Activated naive CD4-positive, alpha-beta T cell treated with anti-CD3 and anti-CD28 coated beads, Interleukin-2, amount 50 U/mL, for 24 hours (primary cell): Measurements from ENCODE around the gene ATP5MG.

Experiments
- H3K27ac Mint-ChIP-seq: one replicate; pipeline ENCODE4 v1.8.0; 2021; ENCODE audit warnings: mild to moderate bottlenecking, mixed read lengths
- H3K27me3 Mint-ChIP-seq: one replicate; pipeline ENCODE4 v1.8.0; 2021; ENCODE audit warnings: mixed read lengths
- H3K36me3 Mint-ChIP-seq: one replicate; pipeline ENCODE4 v1.8.0; 2021; ENCODE audit warnings: mixed read lengths
- H3K4me1 Mint-ChIP-seq: one replicate; pipeline ENCODE4 v1.8.0; 2021; ENCODE audit warnings: mixed read lengths
- H3K4me3 Mint-ChIP-seq: one replicate; pipeline ENCODE4 v1.8.0; 2021; ENCODE audit warnings: mild to moderate bottlenecking, mixed read lengths
- H3K9me3 Mint-ChIP-seq: one replicate; pipeline ENCODE4 v1.8.0; 2021; ENCODE audit warnings: mixed read lengths

Gene ATP5MG, protein sequence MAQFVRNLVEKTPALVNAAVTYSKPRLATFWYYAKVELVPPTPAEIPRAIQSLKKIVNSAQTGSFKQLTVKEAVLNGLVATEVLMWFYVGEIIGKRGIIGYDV

GRCh38 chr11:118401151-118401879 lies at the start of gene ATP5MG:
ATP5MG (plus strand) TSS chr11:118401606; CDS start chr11:118401666, 60 bp downstream.
- Mint-ChIP-seq H3K9me3 (no peaks in the 10 kb centered on the region), H3K4me1 (peaks cover 69% of the 10 kb centered on the region), H3K4me3 (peak within 1 kb of the TSS; percentile 97), H3K27ac (peak within 1 kb of the TSS; percentile 100), H3K36me3 (peaks cover 18% of the 10 kb centered on the region), H3K27me3 (no peaks in the 10 kb centered on the region)

DNA sequence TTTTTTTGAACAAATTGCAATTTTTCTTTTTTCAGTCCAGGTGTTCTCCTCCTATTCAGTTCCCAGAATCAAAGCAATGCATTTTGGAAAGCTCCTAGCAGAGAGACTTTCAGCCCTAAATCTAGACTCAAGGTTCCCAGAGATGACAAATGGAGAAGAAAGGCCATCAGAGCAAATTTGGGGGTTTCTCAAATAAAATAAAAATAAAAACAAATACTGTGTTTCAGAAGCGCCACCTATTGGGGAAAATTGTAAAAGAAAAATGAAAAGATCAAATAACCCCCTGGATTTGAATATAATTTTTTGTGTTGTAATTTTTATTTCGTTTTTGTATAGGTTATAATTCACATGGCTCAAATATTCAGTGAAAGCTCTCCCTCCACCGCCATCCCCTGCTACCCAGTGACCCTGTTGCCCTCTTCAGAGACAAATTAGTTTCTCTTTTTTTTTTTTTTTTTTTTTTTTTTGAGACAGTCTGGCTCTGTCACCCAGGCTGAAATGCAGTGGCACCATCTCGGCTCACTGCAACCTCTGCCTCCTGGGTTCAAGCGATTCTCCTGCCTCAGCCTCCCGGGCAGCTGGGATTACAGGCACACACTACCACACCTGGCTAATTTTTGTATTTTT lies 48.2 kb upstream of the ATP5MG start:
- Mint-ChIP-seq H3K27me3 (no peaks in the 10 kb centered on the region), H3K9me3 (no peaks in the 10 kb centered on the region), H3K4me3 (no peak overlapping the region), H3K27ac (peak overlapping the region; percentile 76), H3K36me3 (peaks cover 7% of the 10 kb centered on the region), H3K4me1 (peaks cover 39% of the 10 kb centered on the region)

GRCh38 chr11:118358071-118358470 lies 43.3 kb upstream of the ATP5MG start:
- Mint-ChIP-seq H3K9me3 (no peaks in the 10 kb centered on the region), H3K27ac (peak overlapping the region; percentile 89), H3K36me3 (peaks cover 4% of the 10 kb centered on the region), H3K27me3 (no peaks in the 10 kb centered on the region), H3K4me3 (no peak overlapping the region), H3K4me1 (peaks cover 52% of the 10 kb centered on the region)

- H3K4me3 Mint-ChIP-seq = peak within 1 kb of the TSS; percentile 100
- peaks cover 6% of the 10 kb centered on the region for H3K36me3 Mint-ChIP-seq
- H3K27me3 Mint-ChIP-seq = no peaks in the 10 kb centered on the region
- H3K4me1 Mint-ChIP-seq = peaks cover 51% of the 10 kb centered on the region
- peak within 1 kb of the TSS; percentile 97 for H3K27ac Mint-ChIP-seq
- no peaks in the 10 kb centered on the region for H3K9me3 Mint-ChIP-seq
These were observed 42.0 kb upstream of the ATP5MG start, which contains the start of gene UBE4A for GRCh38 chr11:118359295-118359958. UBE4A (plus strand) TSS chr11:118359600; CDS start chr11:118365081, 5,481 bp downstream.

DNA sequence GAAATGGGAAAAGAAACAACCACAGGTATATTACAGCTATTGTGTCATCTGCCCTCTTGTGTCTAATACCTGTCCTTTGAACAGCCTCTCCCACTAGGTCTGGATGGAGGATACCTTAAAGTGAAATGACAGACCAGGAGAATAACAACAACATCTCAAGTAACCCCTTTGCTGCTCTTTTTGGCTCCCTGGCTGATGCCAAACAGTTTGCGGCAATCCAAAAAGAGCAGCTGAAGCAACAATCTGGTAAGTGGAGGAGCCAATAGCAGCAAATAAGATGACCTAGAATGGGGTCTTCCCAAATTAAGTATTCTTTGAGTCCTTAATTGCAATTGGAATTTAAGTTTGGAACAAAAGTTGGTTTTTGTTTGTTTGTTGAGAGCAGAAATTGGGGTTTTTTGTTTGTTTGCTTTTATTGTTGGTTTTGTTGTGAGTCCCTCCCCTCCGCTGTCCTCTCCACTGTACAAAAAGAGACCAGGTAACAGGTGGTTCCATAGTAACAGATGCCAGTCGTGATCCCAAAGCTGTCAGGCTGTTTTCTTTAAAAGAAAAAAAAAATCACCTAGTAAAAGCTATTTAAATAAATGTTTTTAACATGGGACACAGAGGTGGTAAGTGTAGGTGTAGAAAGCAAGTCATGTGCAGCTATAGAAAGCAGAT lies 36.3 kb upstream of the ATP5MG start:
- Mint-ChIP-seq H3K4me1 (peaks cover 47% of the 10 kb centered on the region), H3K4me3 (no peak overlapping the region), H3K27ac (peak overlapping the region; percentile 17), H3K27me3 (no peaks in the 10 kb centered on the region), H3K36me3 (peaks cover 13% of the 10 kb centered on the region), H3K9me3 (no peaks in the 10 kb centered on the region)

DNA sequence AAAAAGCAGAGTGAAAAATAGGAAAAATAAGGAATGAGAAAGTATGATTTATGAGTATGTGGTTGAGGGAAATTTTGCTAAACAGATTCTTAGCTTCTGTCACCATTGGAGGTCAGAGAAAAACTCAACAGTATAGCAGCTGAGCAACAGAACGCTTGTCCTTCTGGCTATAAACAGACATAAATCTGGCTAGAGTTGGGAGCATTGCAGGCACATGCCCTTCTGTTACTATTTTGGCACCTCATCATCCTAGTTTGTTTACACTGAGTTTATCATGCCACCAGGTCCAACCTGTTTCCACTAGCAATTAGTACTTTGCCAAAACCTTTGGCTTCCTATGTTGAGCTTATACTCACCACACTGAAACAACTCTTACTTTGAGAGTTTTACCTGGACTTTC lies 35.1 kb upstream of the ATP5MG start:
- Mint-ChIP-seq H3K27ac (no peak overlapping the region), H3K4me1 (peaks cover 38% of the 10 kb centered on the region), H3K36me3 (peaks cover 15% of the 10 kb centered on the region), H3K4me3 (no peak overlapping the region), H3K27me3 (no peaks in the 10 kb centered on the region), H3K9me3 (no peaks in the 10 kb centered on the region)

- Mint-ChIP-seq H3K36me3 (peaks cover 23% of the 10 kb centered on the region), H3K4me3 (no peak overlapping the region), H3K4me1 (peaks cover 7% of the 10 kb centered on the region), H3K27me3 (no peaks in the 10 kb centered on the region), H3K27ac (no peak overlapping the region), H3K9me3 (no peaks in the 10 kb centered on the region)
These were observed 30.6 kb upstream of the ATP5MG start for GRCh38 chr11:118370774-118371173.

DNA sequence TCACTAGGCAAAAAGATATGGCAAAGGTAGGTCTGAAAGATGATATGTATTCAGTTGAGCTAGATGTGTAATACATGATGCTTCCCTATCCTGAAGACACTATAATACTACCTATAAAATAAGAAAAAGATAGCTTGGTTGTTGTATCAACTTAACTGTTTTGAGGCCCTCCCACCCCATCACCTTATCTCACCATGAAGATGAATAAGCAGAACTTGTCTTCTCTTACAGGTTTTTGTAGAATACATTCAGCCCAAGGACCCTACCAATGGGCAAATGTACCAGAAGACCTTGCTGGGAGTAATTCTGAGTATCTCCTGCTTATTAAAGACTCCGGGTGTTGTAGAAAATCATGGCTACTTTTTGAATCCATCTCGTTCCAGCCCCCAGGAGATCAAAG lies 28.1 kb upstream of the ATP5MG start:
- Mint-ChIP-seq H3K4me3 (no peak overlapping the region), H3K36me3 (peaks cover 22% of the 10 kb centered on the region), H3K4me1 (peaks cover 6% of the 10 kb centered on the region), H3K27me3 (no peaks in the 10 kb centered on the region), H3K9me3 (no peaks in the 10 kb centered on the region), H3K27ac (peak overlapping the region; percentile 51)

DNA sequence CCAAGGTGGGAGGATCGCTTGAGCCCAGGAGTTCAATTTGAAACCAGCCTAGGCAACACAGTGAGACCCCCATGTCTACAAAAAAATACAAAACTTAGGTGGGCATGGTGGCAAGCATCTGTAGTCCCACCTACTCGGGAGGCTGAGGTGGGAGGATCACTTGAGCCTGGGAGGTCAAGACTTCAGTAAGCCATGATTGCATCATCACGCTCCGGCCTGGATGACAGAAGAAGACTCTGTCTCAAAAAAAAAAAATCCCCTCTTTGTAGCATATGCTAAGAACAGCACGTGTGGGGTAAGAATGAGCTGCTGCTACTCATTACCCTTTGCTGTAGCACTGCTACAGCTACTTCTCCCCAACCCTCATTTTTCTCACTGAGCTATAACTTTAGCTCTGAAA lies 27.5 kb upstream of the ATP5MG start:
- Mint-ChIP-seq H3K4me3 (no peak overlapping the region), H3K27ac (no peak overlapping the region), H3K4me1 (peaks cover 6% of the 10 kb centered on the region)

GRCh38 chr11:118374729-118375128 lies 26.7 kb upstream of the ATP5MG start:
- Mint-ChIP-seq H3K4me1 (peaks cover 6% of the 10 kb centered on the region), H3K4me3 (no peak overlapping the region), H3K36me3 (peaks cover 27% of the 10 kb centered on the region), H3K9me3 (no peaks in the 10 kb centered on the region), H3K27me3 (no peaks in the 10 kb centered on the region), H3K27ac (no peak overlapping the region)

More for the DNA sequence above, 27.5 kb upstream of the ATP5MG start:
- Mint-ChIP-seq H3K27me3 (no peaks in the 10 kb centered on the region), H3K9me3 (no peaks in the 10 kb centered on the region), H3K36me3 (peaks cover 25% of the 10 kb centered on the region)

DNA sequence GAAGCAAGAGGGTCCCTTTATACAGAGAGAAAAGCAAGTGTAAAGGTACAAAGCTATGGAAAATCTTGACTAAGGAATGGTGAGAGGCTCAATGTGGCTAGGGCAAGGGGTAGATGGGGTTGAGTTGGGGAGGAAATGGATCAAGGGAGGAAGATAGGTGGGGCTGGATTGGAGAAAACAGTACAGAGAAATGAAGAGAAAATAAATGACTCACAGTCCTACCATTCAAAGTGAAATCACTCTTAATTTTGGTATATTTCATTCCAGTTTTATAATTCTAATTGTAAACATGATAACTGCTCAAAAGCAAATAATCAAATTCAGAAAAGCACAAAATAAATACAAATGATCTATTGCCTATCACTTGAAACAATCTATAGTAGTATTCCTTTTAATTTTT lies 25.4 kb upstream of the ATP5MG start:
- H3K27me3 Mint-ChIP-seq = no peaks in the 10 kb centered on the region
- peaks cover 6% of the 10 kb centered on the region for H3K4me1 Mint-ChIP-seq
- H3K36me3 Mint-ChIP-seq = peaks cover 24% of the 10 kb centered on the region
- no peak overlapping the region for H3K4me3 Mint-ChIP-seq
- H3K9me3 Mint-ChIP-seq = no peaks in the 10 kb centered on the region
- peak overlapping the region; percentile 43 for H3K27ac Mint-ChIP-seq

- H3K27ac Mint-ChIP-seq = peak overlapping the region; percentile 62
- H3K27me3 Mint-ChIP-seq = no peaks in the 10 kb centered on the region
- H3K4me1 Mint-ChIP-seq = peaks cover 6% of the 10 kb centered on the region
- no peak overlapping the region for H3K4me3 Mint-ChIP-seq
- no peaks in the 10 kb centered on the region for H3K9me3 Mint-ChIP-seq
- H3K36me3 Mint-ChIP-seq = peaks cover 14% of the 10 kb centered on the region
These were observed 21.9 kb upstream of the ATP5MG start for GRCh38 chr11:118379497-118379896.

DNA sequence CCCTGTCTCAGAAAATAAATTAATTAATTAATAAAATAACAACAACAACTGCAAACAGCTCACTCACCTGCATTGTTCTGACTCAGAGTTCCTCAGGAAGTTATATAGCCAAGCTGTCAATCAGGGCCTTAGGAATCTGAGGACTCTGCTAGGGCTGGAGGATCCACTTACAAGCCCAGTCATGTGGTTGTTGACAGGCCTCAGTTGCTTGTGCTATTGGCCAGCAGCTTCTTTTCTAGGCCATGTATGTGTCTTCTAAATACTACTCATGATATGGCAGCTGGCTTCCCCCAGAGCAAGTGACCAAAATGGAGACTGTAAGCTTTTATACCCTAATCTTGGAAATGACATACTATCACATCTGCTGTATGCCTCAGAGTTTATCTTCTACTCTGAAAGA lies 20.8 kb upstream of the ATP5MG start:
- Mint-ChIP-seq H3K4me1 (peaks cover 6% of the 10 kb centered on the region), H3K36me3 (peaks cover 15% of the 10 kb centered on the region), H3K9me3 (no peaks in the 10 kb centered on the region), H3K27ac (no peak overlapping the region), H3K27me3 (no peaks in the 10 kb centered on the region), H3K4me3 (no peak overlapping the region)

GRCh38 chr11:118382954-118383353 lies 18.5 kb upstream of the ATP5MG start:
- Mint-ChIP-seq H3K4me3 (no peak overlapping the region), H3K36me3 (peaks cover 27% of the 10 kb centered on the region), H3K27ac (no peak overlapping the region), H3K4me1 (no peaks in the 10 kb centered on the region), H3K9me3 (no peaks in the 10 kb centered on the region), H3K27me3 (no peaks in the 10 kb centered on the region)

DNA sequence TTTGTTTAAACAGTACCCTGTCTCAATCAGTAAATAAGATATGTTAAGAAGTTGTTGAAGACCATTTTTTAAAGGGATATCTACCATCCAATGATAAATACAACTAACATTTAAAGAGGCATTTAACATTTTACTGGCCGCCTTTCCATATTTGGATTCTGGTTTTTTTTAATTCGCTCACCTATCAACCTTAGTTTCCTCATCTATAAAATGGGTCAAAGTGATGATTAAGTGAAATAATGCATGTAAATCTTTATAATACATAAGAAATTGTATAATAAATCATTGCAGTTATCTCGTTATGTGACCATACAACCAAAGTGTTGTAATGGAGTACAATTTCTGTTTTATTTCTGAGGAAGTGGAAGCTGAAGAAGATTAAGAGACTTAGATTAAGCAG lies 17.7 kb upstream of the ATP5MG start:
- Mint-ChIP-seq H3K4me1 (no peaks in the 10 kb centered on the region), H3K36me3 (peaks cover 23% of the 10 kb centered on the region), H3K27me3 (no peaks in the 10 kb centered on the region), H3K9me3 (no peaks in the 10 kb centered on the region), H3K4me3 (no peak overlapping the region), H3K27ac (no peak overlapping the region)
